GM12874 (cell line): ENCODE measurements around the gene RPL31.

Experiments
- TF ChIP-seq, protein P1 (sequence below): IDR thresholded peaks from 2 replicates; pipeline ENCODE4 v1.5.1; 2011; ENCODE audit warnings: low read depth, mild to moderate bottlenecking, control low read depth, low read length, moderate library complexity; ENCODE audit not compliant: insufficient read depth

Gene RPL31

DNA sequence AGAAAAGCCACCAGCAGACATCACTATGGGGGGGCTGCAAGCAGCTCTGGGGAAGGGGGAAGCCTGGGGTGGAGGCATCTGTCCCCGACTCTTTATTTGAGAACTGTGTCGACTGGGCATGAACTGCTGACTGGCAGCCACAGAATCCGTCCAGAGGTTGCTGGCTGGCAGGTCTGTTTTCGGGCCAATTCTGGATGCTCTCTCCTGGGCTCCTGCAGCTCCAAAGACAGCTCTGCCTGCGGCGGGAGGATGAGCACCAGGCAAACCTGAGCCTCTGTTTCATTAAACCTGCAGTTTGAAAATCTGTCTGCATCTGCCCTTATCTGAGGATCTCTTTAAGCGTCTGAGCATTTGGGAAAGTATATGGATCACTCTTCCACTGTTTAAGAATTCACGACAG is 34.4 kb upstream of the RPL31 start:
- TF ChIP-seq, protein P1, sequence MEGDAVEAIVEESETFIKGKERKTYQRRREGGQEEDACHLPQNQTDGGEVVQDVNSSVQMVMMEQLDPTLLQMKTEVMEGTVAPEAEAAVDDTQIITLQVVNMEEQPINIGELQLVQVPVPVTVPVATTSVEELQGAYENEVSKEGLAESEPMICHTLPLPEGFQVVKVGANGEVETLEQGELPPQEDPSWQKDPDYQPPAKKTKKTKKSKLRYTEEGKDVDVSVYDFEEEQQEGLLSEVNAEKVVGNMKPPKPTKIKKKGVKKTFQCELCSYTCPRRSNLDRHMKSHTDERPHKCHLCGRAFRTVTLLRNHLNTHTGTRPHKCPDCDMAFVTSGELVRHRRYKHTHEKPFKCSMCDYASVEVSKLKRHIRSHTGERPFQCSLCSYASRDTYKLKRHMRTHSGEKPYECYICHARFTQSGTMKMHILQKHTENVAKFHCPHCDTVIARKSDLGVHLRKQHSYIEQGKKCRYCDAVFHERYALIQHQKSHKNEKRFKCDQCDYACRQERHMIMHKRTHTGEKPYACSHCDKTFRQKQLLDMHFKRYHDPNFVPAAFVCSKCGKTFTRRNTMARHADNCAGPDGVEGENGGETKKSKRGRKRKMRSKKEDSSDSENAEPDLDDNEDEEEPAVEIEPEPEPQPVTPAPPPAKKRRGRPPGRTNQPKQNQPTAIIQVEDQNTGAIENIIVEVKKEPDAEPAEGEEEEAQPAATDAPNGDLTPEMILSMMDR, result no peak

DNA sequence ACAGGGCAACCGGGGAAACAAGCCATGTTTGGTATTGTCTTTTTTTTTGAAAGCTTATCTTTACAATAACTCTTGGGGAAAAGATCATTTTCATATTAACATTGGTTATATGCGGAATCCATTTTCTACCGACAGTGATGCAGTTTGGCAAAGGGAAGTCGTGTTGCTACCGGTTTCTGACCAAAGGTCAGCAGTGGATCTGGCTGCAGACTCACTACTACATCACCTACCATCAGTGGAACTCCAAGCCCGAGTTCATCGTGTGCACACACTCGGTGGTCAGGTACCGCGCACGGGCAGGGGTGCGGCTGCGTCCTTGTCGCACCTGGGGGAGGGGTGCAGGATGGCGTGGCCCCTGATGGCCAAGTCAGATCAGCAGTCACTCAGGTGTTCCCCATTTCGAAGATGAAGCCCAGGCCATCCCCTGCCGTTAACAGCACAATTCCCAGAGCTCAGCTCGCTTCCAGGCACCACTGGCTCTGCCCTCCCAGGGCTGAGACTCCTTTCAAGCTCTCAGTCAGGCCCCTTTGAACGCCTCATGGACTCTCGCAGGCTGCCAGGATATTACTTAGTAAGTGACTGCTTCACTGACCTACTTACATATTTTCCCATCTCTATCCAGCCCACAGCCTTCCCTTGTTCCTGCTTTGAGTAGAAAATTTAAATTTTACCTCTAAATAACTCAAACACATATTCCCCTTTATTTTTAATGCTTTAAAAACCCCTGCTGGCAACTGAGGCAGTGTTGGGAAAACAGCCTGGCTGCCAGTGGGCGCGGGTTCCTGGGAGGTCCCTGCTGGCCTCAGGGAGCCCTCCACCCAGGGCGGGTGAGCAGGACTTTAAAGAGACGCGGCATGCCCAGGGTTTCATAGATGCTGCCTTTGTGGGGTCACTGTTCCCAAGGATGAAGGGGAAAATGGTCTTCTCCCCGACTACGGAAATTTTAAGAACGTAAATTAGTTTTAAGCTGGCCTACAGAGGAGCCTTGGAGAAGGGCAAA is 33.6 kb upstream of the RPL31 start:
- TF ChIP-seq, protein P1, result no peak

DNA sequence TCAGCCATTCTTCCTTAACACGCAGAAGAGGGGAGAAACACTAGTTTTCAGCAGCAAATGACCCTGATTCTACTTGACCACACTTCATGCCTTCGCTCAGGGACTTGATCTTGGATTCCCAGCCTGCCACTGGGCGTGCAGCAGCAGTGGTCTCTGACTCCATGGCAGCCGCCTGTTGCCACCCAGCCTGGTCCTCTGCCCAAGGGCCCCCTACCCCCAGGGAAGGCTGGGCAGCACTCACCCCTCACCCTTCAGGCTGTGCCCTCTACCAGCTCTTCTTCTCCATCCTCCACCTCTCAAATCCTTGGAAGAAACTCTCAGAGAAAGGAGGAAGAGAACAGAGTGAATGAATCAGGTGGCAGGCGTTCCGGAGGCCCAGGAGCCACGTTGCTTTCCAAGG is 32.1 kb upstream of the RPL31 start:
- TF ChIP-seq, protein P1, result no peak

DNA sequence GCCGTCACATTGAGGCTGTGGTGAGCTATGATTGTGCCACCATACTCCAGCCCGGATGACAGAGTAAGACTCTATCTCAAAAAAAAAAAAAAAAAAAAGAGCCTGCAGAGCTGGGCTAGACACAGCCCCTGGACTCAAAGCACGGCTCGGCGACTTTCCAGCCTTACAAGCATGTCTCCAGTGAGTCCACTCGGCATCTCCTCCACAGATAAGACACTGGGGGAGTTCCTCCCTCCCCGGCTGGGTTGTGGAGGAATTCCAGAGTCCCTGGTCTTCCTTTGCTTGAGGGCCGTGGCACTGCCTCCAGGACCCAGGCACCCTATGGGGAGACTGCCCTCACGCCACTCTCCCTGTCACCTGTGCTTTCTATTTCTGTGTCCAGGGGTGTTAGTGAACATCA is 30.9 kb upstream of the RPL31 start:
- TF ChIP-seq, protein P1, result no peak

DNA sequence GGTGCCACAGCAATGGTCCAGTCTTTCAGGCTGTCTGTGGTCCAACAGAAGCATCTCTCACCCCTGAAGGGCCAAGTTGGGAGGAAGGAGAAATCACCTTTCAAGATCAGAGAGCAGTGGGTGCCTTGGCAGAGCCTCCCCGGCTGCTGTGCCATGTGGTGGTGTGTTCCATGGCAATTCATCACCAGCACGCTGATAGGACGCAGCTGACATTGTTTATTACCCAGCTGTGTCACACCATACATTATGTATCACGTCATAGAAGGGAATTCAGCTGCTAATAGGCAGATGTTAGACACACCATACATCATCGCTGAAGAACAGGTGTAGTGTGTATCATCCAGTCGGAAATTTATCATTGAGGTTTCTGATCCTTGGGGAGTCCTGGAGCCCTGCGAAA is 29.6 kb upstream of the RPL31 start:
- TF ChIP-seq, protein P1, result no peak

DNA sequence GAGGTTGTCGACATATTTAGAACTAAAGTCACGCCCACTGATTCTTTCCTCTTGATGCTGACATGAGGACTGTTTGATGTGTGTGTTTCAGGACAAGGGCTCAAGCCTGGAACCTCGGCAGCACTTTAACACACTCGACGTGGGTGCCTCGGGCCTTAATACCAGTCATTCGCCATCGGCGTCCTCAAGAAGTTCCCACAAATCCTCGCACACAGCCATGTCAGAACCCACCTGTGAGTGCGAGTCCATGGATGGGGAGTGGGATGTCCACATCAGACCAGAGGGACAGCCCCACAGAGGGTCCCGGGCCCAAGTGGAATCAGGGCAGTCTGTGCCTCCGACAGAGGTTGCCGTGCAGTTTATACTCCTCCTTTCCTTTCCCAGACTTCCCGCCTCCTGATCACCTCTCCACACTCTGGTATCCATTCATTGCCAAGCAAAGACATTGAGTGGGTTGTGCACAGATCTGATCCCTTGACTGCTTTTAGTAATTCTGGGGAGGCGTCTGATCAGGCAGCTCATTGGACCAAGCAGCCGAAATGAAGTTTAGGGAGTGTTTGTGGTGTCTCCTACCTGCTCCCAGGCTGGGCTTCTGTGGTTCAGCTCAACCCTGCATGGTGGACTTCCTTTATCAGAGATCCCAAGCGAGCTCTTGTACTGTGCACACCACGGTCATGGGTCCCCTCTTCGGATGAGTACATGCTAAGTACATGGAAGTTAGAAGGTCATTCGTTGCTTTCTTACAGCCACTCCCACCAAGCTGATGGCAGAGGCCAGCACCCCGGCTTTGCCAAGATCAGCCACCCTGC is 27.2 kb upstream of the RPL31 start:
- TF ChIP-seq, protein P1, result no peak

DNA sequence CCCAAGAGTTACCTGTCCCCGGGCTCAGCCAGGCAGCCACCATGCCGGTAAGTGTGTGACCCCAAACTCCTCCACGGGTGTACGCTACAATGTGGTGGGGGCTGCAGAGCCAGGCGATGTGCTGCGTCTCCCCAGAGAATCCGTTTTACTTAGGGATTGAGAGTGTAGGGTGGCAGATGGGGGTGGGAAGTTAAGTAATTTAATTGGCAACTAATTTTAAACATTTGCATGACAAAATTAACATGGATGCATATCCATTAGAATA is 26.6 kb upstream of the RPL31 start:
- TF ChIP-seq, protein P1, result no peak
